Measurements from ENCODE around the gene TCF7L1. TPM values are rescaled to one million over a fixed set of nuclear protein-coding genes. Genes with fewer than 3 reads are reported as not detected.

Gene TCF7L1
- total RNA-seq, 1 experiment from 2014 or later: 30.4 TPM

DNA sequence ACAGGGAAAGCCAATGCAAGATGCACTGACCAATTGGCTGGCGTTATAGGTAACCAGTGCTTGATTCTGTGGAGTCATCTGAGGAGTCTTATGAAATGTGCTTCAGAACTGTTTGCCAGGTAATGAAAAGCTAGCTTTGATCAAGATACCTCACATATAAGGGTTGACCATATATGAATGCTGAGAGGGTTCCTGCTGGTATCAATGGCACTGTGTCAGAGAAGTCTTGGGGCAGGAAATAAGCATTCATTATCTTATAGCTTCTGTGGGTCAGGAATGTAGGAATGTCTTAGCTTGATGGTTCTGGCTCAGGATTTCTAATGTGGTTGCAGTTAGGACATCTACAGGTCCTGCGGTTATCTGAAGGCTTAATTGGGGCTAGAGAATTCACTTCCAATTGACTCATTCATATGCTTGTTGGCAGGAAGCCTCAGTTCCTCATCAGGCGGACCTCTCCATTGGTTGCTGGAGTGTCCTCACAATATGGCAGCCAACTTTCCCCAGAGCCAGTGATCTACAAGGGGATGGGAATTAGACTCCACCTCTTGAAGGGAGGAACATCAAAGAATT is 22.1 kb upstream of the TCF7L1 start:
- ATAC-seq: no peak
- Histone ChIP-seq H3K9me3 (ENCODE audit: control insufficient read depth, insufficient read depth, low read depth, low read length) (no peaks in the 10 kb centered on the region), H3K4me1 (ENCODE audit: control insufficient read depth, insufficient read depth, low read length) (no peaks in the 10 kb centered on the region), H3K36me3 (ENCODE audit: control insufficient read depth, insufficient read depth, low read length) (no peaks in the 10 kb centered on the region), H3K4me3 (ENCODE audit: low read depth in 2 of 2, low read length in 2 of 2) (no peak overlapping the region), H3K27ac (ENCODE audit: low read length) (no peak overlapping the region), H3K27me3 (ENCODE audit: control insufficient read depth, insufficient read depth, low read length) (no peaks in the 10 kb centered on the region)
- ChIA-PET CTCF (interaction anchor here (0.6 kb wide), 1 partner anchor 44 kb away, joined by 3 read pairs; no protein-coding TSS in a partner anchor), POLR2A (no interaction called here)
- TF ChIP-seq, protein P1, sequence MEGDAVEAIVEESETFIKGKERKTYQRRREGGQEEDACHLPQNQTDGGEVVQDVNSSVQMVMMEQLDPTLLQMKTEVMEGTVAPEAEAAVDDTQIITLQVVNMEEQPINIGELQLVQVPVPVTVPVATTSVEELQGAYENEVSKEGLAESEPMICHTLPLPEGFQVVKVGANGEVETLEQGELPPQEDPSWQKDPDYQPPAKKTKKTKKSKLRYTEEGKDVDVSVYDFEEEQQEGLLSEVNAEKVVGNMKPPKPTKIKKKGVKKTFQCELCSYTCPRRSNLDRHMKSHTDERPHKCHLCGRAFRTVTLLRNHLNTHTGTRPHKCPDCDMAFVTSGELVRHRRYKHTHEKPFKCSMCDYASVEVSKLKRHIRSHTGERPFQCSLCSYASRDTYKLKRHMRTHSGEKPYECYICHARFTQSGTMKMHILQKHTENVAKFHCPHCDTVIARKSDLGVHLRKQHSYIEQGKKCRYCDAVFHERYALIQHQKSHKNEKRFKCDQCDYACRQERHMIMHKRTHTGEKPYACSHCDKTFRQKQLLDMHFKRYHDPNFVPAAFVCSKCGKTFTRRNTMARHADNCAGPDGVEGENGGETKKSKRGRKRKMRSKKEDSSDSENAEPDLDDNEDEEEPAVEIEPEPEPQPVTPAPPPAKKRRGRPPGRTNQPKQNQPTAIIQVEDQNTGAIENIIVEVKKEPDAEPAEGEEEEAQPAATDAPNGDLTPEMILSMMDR (IDR thresholded peaks at IDR 0.05): no peak
- TF ChIP-seq TCF7L2 (IDR thresholded peaks at IDR 0.05; ENCODE audit: low read depth, low read length) (no peak), POLR2AphosphoS5 (IDR thresholded peaks at IDR 0.05; ENCODE audit: low read depth, low read length) (no peak), SIN3A (IDR thresholded peaks at IDR 0.05; ENCODE audit: borderline replicate concordance, insufficient read depth, low read depth, low read length) (no peak)
- TF ChIP-seq, protein P2, sequence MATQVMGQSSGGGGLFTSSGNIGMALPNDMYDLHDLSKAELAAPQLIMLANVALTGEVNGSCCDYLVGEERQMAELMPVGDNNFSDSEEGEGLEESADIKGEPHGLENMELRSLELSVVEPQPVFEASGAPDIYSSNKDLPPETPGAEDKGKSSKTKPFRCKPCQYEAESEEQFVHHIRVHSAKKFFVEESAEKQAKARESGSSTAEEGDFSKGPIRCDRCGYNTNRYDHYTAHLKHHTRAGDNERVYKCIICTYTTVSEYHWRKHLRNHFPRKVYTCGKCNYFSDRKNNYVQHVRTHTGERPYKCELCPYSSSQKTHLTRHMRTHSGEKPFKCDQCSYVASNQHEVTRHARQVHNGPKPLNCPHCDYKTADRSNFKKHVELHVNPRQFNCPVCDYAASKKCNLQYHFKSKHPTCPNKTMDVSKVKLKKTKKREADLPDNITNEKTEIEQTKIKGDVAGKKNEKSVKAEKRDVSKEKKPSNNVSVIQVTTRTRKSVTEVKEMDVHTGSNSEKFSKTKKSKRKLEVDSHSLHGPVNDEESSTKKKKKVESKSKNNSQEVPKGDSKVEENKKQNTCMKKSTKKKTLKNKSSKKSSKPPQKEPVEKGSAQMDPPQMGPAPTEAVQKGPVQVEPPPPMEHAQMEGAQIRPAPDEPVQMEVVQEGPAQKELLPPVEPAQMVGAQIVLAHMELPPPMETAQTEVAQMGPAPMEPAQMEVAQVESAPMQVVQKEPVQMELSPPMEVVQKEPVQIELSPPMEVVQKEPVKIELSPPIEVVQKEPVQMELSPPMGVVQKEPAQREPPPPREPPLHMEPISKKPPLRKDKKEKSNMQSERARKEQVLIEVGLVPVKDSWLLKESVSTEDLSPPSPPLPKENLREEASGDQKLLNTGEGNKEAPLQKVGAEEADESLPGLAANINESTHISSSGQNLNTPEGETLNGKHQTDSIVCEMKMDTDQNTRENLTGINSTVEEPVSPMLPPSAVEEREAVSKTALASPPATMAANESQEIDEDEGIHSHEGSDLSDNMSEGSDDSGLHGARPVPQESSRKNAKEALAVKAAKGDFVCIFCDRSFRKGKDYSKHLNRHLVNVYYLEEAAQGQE (IDR thresholded peaks at IDR 0.05; ENCODE audit: insufficient read depth in 1 of 2, low read depth in 2 of 2, low read length in 1 of 2): no peak
- no TSS peak for BruUV-seq (replicated peaks)
- in situ Hi-C loops (cut with HindIII; ENCODE audit: low pct_unique_long_range_greater_than_20kb, low sequenced_read_pairs) (no loop called here), intact Hi-C loops (cut with micrococcal nuclease; ENCODE audit: unreplicated experiment) (no loop called here)
- DNase-seq (ENCODE audit: low read depth, low spot score): no peak

DNA sequence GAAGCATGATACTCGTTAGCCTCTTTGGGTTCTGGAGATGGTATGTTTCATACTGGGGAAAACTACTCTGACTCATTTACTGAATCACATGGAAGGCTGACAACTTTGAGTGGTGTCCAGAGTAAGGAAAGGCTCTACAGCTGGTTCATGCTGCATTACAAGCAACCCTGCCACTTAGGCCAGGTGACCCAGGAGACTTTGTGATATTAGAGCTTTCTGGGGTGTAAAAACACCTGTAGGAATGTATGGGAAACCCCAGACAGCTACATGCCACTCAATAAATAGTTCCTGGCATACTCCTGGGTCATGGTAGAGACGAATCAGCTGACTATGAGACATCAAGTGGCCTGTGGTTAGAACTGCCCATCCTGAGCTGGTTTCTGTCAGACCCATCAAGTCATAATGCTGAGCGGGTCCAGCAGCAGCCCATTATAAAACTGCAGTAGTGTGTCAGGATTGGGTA is 21.3 kb upstream of the TCF7L1 start:
- CTCF ChIA-PET: interaction anchor here (0.6 kb wide), 1 partner anchor 134 kb away, joined by 3 read pairs; no protein-coding TSS in a partner anchor
- in situ Hi-C loops (cut with HindIII; ENCODE audit: low pct_unique_long_range_greater_than_20kb, low sequenced_read_pairs) (no loop called here), intact Hi-C loops (cut with micrococcal nuclease; ENCODE audit: unreplicated experiment) (no loop called here)
- H3K27me3 ChIP-seq (ENCODE audit: control insufficient read depth, insufficient read depth, low read length): no peaks in the 10 kb centered on the region
- no peak overlapping the region for H3K4me3 ChIP-seq (ENCODE audit: low read depth in 2 of 2, low read length in 2 of 2)
- no peak for DNase-seq (ENCODE audit: low read depth, low spot score)
- no peaks in the 10 kb centered on the region for H3K9me3 ChIP-seq (ENCODE audit: control insufficient read depth, insufficient read depth, low read depth, low read length)
- no peaks in the 10 kb centered on the region for H3K36me3 ChIP-seq (ENCODE audit: control insufficient read depth, insufficient read depth, low read length)
- POLR2A ChIA-PET: no interaction called here
- H3K4me1 ChIP-seq (ENCODE audit: control insufficient read depth, insufficient read depth, low read length): no peaks in the 10 kb centered on the region
- H3K27ac ChIP-seq (ENCODE audit: low read length): no peak overlapping the region
- BruUV-seq (replicated peaks): no TSS peak
- TF ChIP-seq, protein P1 (IDR thresholded peaks at IDR 0.05): no peak
- TF ChIP-seq POLR2AphosphoS5 (IDR thresholded peaks at IDR 0.05; ENCODE audit: low read depth, low read length) (no peak), TCF7L2 (IDR thresholded peaks at IDR 0.05; ENCODE audit: low read depth, low read length) (no peak), SIN3A (IDR thresholded peaks at IDR 0.05; ENCODE audit: borderline replicate concordance, insufficient read depth, low read depth, low read length) (no peak)
- TF ChIP-seq, protein P2 (IDR thresholded peaks at IDR 0.05; ENCODE audit: insufficient read depth in 1 of 2, low read depth in 2 of 2, low read length in 1 of 2): no peak
- no peak for ATAC-seq

Data from Panc1 (cell line).